ENCODE results near the gene RPL15.

DNA sequence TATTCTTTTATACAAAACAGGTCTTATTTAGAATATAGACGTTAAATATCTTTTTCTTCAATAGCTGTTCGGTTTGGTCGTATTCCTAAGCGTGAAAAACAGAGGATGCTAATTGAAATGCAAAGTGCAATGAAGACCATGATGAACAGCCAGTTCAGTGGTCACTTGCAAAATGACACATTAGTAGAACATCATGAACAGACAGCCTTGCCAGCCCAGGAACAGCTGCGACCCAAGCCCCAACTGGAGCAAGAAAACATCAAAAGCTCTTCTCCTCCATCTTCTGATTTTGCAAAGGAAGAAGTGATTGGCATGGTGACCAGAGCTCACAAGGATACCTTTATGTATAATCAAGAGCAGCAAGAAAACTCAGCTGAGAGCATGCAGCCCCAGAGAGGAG lies 45.0 kb downstream of the RPL15 start:
- TF ChIP-seq, protein P1, sequence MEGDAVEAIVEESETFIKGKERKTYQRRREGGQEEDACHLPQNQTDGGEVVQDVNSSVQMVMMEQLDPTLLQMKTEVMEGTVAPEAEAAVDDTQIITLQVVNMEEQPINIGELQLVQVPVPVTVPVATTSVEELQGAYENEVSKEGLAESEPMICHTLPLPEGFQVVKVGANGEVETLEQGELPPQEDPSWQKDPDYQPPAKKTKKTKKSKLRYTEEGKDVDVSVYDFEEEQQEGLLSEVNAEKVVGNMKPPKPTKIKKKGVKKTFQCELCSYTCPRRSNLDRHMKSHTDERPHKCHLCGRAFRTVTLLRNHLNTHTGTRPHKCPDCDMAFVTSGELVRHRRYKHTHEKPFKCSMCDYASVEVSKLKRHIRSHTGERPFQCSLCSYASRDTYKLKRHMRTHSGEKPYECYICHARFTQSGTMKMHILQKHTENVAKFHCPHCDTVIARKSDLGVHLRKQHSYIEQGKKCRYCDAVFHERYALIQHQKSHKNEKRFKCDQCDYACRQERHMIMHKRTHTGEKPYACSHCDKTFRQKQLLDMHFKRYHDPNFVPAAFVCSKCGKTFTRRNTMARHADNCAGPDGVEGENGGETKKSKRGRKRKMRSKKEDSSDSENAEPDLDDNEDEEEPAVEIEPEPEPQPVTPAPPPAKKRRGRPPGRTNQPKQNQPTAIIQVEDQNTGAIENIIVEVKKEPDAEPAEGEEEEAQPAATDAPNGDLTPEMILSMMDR (IDR thresholded peaks at IDR 0.05; ENCODE audit: low read depth, low read length), result no peak
- TF ChIP-seq MAX (IDR thresholded peaks at IDR 0.05; ENCODE audit: low read depth, low read length) (no peak), POLR2A (IDR thresholded peaks at IDR 0.05; ENCODE audit: extremely low read depth, insufficient read length) (no peak), MYC (IDR thresholded peaks at IDR 0.05; ENCODE audit: low read depth, low read length) (no peak)
